SU-DHL-6 (cell line): Measurements from ENCODE around the gene FADS1.

Experiments used
- CTCF ChIP-seq: fragments of 200-600 bp; sonication (generic); IDR thresholded peaks from one replicate; pipeline ENCODE4 v1.5.1; 2017; ENCODE audit warnings: antibody characterized with exemption, mild to moderate bottlenecking, low read length, moderate library complexity; ENCODE audit not compliant: insufficient read depth, poor library complexity, severe bottlenecking
- EZH2phosphoT487 ChIP-seq: fragments of 200-600 bp; sonication (generic), shearing (Covaris generic); conservative IDR thresholded peaks from 2 replicates; pipeline ENCODE4 v1.6.1; 2018; ENCODE audit warnings: mild to moderate bottlenecking, antibody characterized with exemption, low read length, moderate library complexity, mixed read lengths

DNA sequence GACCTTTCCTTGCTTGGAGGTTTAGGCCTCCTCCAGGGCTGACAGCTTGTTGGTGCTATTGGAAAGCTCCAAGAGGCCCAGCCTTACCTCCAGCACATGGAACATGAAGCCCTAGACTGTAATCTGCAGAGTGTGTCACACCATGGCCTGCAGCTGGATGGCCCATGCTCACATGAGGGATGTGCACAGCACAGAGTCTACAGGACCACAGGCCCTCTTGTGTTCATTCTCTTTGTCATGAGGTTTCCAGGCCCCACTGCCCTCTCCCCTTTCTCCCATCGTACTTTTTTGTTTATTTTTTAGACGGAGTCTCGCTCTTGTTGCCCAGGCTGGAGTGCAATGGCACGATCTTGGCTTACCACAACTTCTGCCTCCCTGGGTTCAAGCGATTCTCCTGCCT, 10.0 kb downstream of the FADS1 start:
- no peak for TF ChIP-seq CTCF
- TF ChIP-seq EZH2phosphoT487, result no peak
